ENCODE measurements around the gene SENP2.
A peak's percentile ranks its signal among the peaks of the same experiment; 100 is the strongest.
"Not testable (repeated sequence)": the region's sequence is repeated elsewhere in the genome, so short reads cannot be mapped to it uniquely, and the experiment has no call there.

SENP2 gene

GRCh38 chr3:185631108-185631507 lies 45.0 kb downstream of the SENP2 start:
- DNase-seq (ENCODE audit: low read depth in 2 of 2) = peak; percentile 25 to 31
- TF ChIP-seq CTCF (IDR thresholded peaks at IDR 0.05; ENCODE audit: low read depth, low read length) = no peak
- no peak overlapping the region for H3K4me3 ChIP-seq (replicated peaks in 1 of 2; ENCODE audit: low read depth in 2 of 2, low read length in 2 of 2)

GRCh38 chr3:185631508-185632206 lies 45.6 kb downstream of the SENP2 start:
- no peak for TF ChIP-seq CTCF (IDR thresholded peaks at IDR 0.05; ENCODE audit: low read depth, low read length)
- H3K4me3 ChIP-seq (replicated peaks in 1 of 2; ENCODE audit: low read depth in 2 of 2, low read length in 2 of 2) = no peak overlapping the region
- DNase-seq (ENCODE audit: low read depth in 2 of 2) = no peak

- no peak overlapping the region for H3K4me3 ChIP-seq (replicated peaks in 1 of 2; ENCODE audit: low read depth in 2 of 2, low read length in 2 of 2)
- no peak for DNase-seq (ENCODE audit: low read depth in 2 of 2)
- TF ChIP-seq CTCF (IDR thresholded peaks at IDR 0.05; ENCODE audit: low read depth, low read length) = no peak
These were observed 46.9 kb downstream of the SENP2 start for GRCh38 chr3:185632996-185633395.

GRCh38 chr3:185637388-185637787 lies 51.3 kb downstream of the SENP2 start:
- DNase-seq (ENCODE audit: low read depth in 2 of 2) = no peak
- TF ChIP-seq CTCF (IDR thresholded peaks at IDR 0.05; ENCODE audit: low read depth, low read length) = no peak
- no peak overlapping the region for H3K4me3 ChIP-seq (replicated peaks in 1 of 2; ENCODE audit: low read depth in 2 of 2, low read length in 2 of 2)

GRCh38 chr3:185638651-185639050 lies 52.6 kb downstream of the SENP2 start:
- H3K4me3 ChIP-seq (replicated peaks in 1 of 2; ENCODE audit: low read depth in 2 of 2, low read length in 2 of 2); DNase-seq (ENCODE audit: low read depth in 2 of 2): not testable (repeated sequence)

- no peak overlapping the region for H3K4me3 ChIP-seq (replicated peaks in 1 of 2; ENCODE audit: low read depth in 2 of 2, low read length in 2 of 2)
- no peak for TF ChIP-seq CTCF (IDR thresholded peaks at IDR 0.05; ENCODE audit: low read depth, low read length)
- DNase-seq (ENCODE audit: low read depth in 2 of 2) = no peak
These were observed 53.6 kb downstream of the SENP2 start for GRCh38 chr3:185639632-185640206.

GRCh38 chr3:185640308-185640707 lies 54.2 kb downstream of the SENP2 start:
- H3K4me3 ChIP-seq (replicated peaks in 1 of 2; ENCODE audit: low read depth in 2 of 2, low read length in 2 of 2) = no peak overlapping the region
- no peak for DNase-seq (ENCODE audit: low read depth in 2 of 2)
- TF ChIP-seq CTCF (IDR thresholded peaks at IDR 0.05; ENCODE audit: low read depth, low read length) = no peak

GRCh38 chr3:185645191-185645590 lies 59.1 kb downstream of the SENP2 start:
- DNase-seq (ENCODE audit: low read depth in 2 of 2); H3K4me3 ChIP-seq (replicated peaks in 1 of 2; ENCODE audit: low read depth in 2 of 2, low read length in 2 of 2): not testable (repeated sequence)

Data from cardiac fibroblast (primary cell).